HS-5 (cell line): ENCODE data around the gene ZNF668.

ENCODE experiments used
- DNase-seq: peaks from one replicate; pipeline ENCODE4 v3.0.0-alpha.2; 2012; ENCODE audit warnings: low read depth

ZNF668 gene

DNA sequence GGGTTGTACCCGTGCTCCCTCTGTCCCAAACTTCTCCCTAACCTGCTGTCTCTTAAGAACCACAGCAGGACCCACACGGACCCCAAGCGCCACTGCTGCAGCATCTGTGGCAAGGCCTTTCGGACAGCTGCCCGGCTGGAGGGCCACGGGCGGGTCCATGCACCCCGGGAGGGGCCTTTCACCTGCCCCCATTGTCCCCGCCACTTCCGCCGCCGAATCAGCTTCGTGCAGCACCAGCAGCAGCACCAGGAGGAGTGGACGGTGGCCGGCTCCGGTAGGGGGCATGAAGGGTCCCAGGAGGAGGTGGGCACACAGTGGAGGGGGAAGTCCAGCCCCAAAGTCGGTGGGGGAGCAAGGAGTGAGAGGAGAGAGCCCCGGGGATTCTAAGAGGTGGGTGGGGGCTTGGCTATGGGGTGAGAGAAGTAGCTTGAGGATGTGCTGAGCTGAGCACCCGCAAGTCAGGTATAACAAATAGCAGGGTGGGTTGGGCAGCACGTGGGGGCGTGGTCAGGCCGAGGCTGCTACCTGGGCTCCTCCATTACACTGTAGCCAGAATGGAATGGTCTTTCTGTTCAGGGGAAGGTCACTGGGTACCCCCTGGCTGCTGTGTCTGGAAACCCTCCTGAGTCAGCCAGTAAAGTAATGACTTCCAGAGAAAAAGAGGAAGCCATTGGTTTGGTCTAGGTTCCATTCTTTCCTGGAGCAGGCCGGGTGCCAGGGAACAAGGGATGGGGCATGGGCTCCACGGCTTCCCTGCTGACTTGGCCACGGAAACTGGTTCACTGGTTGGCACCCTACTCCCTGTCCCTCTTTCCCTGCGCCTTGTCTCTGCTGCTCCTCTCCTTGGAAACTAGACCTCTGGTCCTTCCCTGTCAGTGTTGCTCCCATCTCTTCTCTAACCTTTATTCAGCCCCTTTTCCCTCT, 7.7 kb upstream of the ZNF668 start:
- DNase-seq: no peak

GRCh38 chr16:31080756-31081419, 6.8 kb upstream of the ZNF668 start:
- no peak for DNase-seq

DNA sequence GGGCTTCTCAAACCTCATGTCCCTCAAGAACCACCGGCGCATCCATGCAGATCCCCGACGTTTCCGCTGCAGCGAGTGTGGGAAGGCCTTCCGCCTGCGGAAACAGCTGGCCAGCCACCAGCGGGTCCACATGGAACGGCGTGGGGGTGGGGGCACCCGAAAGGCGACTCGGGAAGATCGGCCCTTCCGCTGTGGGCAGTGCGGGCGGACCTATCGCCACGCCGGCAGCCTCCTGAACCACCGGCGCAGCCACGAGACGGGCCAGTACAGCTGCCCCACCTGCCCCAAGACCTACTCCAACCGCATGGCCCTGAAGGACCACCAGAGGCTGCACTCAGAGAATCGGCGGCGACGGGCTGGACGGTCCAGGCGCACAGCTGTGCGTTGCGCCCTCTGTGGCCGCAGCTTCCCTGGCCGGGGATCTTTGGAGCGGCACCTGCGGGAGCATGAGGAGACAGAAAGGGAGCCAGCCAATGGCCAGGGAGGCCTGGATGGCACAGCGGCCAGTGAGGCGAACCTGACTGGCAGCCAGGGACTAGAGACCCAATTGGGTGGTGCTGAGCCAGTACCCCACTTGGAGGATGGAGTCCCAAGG, 6.1 kb upstream of the ZNF668 start:
- no peak for DNase-seq

DNA sequence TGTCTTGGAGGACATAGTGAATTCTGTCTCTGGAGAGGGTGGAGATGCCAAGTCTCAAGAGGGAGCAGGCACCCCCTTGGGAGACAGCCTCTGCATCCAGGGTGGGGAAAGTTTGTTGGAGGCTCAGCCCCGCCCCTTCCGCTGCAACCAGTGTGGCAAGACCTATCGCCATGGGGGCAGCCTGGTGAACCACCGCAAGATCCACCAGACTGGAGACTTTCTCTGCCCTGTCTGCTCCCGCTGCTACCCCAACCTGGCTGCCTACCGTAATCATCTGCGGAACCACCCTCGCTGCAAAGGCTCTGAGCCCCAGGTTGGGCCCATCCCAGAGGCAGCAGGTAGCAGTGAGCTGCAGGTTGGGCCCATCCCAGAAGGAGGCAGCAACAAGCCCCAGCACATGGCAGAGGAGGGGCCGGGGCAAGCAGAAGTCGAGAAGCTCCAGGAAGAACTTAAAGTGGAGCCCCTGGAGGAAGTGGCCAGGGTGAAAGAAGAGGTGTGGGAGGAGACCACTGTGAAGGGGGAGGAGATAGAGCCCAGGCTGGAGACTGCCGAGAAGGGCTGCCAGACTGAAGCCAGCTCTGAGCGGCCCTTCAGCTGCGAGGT, 5.4 kb upstream of the ZNF668 start:
- DNase-seq: no peak

DNA sequence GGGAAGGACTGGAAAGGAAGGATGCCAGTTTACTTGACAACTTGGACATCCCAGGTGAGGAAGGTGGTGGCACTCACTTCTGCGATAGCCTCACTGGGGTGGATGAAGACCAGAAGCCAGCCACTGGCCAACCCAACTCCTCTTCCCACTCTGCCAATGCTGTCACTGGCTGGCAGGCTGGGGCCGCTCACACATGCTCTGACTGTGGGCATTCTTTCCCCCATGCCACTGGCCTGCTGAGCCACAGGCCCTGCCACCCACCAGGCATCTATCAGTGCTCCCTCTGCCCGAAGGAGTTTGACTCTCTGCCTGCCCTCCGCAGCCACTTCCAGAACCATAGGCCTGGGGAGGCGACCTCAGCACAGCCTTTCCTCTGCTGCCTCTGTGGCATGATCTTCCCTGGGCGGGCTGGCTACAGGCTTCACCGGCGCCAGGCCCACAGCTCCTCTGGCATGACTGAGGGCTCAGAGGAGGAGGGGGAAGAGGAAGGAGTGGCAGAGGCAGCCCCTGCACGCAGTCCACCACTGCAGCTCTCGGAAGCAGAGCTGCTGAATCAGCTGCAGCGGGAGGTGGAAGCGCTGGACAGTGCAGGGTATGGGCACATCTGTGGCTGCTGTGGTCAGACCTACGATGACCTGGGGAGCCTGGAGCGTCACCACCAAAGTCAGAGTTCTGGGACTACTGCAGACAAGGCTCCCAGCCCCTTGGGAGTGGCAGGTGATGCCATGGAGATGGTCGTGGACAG, 4.7 kb upstream of the ZNF668 start:
- no peak for DNase-seq

DNA sequence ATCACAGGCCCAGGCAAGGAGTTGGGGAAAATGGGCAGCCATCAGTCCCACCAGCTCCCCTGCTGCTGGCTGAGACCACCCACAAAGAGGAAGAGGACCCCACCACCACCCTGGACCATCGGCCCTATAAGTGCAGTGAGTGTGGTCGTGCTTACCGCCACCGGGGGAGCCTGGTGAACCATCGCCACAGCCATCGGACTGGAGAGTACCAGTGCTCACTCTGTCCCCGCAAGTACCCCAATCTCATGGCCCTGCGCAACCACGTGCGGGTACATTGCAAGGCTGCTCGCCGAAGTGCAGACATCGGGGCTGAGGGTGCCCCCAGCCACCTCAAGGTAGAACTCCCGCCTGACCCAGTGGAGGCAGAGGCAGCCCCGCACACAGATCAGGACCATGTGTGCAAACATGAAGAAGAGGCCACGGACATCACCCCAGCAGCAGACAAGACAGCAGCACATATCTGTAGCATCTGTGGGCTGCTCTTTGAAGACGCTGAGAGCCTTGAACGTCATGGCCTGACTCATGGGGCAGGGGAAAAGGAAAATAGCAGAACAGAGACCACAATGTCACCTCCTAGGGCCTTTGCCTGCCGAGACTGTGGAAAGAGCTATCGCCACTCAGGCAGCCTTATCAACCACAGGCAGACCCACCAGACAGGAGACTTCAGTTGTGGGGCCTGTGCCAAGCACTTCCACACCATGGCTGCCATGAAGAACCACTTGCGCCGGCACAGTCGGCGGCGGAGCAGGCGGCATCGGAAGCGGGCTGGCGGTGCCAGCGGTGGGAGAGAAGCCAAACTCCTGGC, 3.8 kb upstream of the ZNF668 start:
- no peak for DNase-seq

GRCh38 chr16:31077024-31077423, 3.0 kb upstream of the ZNF668 start:
- no peak for DNase-seq

- DNase-seq: no peak
Measured at GRCh38 chr16:31076319-31076718, 2.3 kb upstream of the ZNF668 start.

DNA sequence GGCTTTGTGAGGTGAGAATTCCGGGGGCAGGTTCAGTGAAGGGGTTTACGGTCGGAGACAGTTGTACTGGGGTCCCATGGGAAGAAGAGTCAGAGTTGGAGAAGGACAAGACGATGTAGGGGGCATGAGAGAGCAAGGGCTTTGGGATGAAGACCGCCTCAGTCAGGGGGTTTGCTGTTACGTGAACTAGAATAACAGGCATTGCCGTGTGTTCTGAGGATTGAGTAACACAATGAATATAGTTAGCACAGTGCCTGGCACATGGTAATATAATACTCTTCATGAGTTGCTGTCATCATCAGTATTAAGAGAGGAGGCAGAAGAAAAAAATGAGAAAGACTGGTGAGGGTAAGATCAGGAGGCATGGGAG, 759 bp upstream of the ZNF668 start:
- DNase-seq: no peak

DNA sequence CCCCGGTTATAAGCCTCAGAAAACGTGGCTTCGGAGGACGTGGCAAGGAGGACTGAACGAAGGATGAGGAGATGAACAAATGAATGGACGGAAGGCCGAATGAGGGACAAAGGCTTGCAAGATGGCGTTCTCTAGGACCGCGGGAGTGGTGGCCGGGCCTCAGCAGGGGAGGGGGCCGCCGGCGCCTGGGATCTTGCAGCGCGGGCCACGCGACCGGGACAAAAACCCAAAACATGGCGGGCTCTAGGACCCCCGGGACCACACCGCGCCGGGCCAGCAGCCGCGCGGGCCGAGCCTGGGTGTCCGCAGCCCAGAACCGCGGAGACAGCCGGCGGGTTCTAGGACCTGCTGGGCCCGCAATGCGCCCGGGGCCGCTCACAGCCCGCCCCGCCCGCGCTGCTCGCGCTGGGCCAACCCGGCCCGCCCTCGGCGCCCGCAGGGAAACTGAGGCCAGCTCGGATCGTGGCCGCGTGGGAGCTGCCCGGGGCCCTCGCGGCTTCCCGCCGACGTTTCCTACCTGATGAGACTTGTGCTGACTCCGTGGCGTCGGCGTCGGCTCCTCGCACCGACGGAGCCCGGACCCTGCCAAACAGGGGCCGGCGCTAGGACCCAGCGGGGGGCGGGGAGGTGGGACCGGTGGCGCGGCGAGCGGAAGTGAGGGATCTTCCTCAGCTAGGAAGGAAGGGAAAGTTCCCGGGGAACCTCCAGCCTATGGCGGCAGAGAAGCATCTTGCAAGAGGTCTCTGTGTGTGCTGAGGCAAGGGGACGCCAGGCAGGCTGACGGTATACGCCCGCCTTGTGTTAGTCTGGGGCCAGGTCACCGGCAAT, 684 bp downstream of the ZNF668 start:
- DNase-seq: no peak

- no peak for DNase-seq
Measured at GRCh38 chr16:31072540-31073141, 1.4 kb downstream of the ZNF668 start.

GRCh38 chr16:31071861-31072260, 2.2 kb downstream of the ZNF668 start:
- DNase-seq: peak; percentile 81

- DNase-seq: no peak
Measured at GRCh38 chr16:31067342-31067741, 6.7 kb downstream of the ZNF668 start.

- DNase-seq: peak; percentile 94
Measured at GRCh38 chr16:31064882-31065461, 9.1 kb downstream of the ZNF668 start.

DNA sequence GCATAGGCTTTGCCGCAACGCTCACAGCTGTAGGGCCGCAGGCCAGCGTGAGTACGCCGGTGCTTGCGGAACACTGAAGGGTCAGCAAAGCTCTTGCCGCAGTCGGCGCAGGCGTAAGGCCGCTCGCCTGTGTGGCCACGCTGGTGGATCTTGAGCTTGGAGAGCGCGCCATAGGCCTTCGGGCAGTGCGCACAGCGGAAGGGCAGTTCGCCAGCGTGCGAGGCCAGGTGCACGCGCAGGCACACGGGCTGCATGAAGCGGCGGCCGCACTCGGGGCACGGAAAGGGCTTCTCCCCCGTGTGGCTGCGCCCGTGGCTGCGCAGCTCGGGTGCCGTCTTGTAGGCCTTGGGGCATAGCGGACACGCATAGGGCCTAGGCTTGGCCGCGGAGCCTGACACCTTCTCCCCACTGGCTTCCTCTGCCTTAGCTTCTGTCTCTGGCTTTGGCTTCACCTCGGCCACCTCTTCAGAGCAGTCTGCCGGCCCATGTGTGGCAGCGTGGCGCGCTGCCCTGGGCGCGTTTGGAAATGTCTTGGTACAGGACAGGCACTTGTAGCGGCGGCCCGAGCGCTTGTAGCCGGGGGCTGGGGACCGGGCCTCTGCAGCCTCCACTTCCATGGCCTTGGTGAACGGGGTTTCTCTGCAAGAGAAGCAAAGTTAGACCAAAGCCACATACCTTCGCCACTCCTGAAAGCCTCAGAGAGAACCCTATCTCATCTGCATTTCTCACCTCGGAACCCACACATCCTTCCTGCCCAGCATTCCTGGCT, 10.0 kb downstream of the ZNF668 start:
- no peak for DNase-seq

DNA sequence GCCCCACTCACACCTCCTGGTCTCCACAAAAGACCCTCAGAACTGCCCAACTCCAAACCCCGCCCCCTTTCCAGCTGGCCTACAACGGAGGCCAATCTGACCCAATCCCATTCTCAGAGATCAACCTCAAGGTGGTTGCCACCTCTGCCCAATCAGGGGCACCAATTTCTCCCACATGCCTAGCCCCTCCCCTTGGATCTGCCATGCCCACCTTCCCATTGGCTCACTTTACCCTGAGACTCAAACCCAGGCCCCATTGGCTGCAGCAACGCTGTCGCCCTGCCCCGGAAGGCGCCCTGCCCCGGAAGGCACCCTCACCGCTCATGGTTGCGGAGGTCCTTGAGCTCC, 10.6 kb downstream of the ZNF668 start:
- DNase-seq: no peak

GRCh38 chr16:31061813-31062440, 12.1 kb downstream of the ZNF668 start:
- no peak for DNase-seq

DNA sequence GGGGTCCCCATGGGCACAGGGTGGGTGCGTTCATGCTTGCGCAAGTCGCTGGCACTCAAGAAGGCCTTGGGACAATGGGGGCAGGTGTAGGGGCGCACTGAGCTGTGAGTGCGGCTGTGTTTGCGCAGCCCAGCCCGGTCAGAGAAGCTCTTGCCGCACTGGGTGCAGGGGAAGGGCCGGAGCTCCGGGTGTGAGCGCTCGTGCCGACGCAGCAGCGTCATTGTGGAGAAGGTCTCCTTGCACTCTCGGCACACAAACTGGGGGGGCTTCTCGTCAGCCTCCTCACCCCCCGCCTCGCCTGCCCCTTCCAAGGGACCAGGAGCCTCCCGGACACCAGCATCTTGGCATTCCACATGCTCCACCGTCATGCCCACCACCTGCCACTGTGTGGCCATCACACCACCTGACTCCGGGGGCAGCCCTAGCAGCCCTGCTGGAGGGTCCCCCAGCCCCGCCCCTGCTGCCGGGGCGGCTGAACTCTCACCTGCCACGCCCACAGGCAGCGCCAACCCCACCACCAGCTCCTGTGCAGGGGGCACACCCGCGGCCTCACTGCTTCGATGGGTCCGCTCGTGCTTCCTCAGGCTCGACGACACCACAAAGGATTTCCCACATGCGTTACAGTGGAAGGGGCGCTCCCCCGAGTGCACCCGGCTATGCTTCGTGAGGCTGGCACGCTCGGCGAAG, 12.8 kb downstream of the ZNF668 start:
- DNase-seq: no peak
